NOMO-1 (cell line): ENCODE measurements around the gene TSEN15.

ENCODE experiments used
- DNase-seq, 2 experiments: peaks; one replicate each; lab custom pipeline; 2025; ENCODE audit not compliant: unreplicated experiment in 2 of 2; lab: John Stamatoyannopoulos, UW

The TSEN15 gene

DNA sequence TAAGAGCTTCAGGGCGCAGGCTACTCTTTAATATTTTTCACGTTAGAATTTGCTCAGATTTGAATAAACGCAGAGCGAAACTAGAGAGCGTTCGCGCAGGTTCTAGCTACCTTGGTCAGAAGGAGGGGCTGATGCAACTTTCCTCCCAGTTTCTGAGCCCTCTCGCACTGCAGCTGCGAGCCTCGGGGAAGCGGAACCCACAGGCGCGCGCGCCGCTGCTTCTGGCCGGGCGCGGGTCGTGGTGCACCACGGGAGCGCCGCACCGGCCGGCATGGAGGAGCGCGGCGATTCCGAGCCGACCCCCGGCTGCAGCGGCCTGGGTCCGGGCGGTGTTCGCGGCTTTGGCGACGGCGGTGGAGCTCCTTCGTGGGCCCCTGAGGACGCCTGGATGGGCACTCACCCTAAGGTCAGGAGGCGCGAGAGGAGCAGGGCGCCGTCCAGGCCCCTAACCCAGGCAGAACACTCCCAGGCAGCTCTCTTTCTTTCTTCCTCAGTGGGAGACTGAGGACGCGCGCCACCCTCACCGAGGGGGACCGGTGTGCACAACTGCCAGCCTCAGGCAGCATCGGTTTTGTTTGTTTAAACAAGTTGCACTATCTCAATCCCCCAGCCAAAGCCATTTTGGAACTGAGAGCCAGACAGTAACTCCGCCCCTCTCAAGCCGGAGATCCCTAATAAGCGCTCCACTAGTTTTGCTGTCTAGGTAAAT is at the start of gene TSEN15:
Gene TSEN15 (plus strand): TSS at position 246 of the 709 bp plus-strand sequence. CDS start 26 bp downstream, at position 272.
- peak; percentile 70 to 78 for DNase-seq

DNA sequence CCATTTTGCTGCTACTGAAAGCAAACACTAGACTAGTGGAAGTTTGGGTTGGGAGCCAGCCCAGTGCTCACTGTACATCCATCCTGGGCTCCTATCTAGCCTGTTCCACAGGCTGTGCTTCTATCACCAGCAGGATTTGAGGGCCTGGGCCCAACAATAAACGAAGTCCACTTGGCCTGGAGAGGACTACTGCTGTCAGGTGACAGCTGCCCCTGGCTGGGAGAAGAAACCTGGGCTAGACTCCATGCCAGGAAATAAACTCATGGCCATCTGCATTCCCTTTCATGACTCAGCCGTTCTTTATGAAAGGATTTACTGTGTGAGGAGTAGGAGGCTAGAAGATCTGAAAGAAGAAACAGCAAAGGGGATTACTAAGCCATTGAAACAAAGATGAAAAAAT is 49.5 kb upstream of the TSEN15 start:
- DNase-seq: no peak

DNA sequence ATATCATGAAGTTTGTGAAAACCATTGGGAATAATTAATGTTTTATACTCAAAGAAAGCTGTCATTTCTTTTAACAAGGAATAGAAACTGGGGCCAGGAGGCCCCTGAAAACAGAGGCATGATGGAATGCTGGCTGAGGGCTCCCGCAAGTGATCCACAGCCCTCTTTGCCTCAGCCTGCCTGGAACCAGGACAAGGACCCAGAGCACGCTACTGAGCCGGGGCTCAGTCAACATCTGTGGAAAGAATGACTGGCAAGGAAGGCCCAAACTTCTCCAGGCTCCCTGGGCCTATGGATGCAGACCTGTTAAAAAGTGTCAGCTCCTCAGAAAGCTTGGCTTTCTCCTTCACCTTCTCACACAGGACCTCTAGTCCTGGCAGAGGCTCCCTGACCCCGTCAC is 46.6 kb upstream of the TSEN15 start:
- DNase-seq: no peak

DNA sequence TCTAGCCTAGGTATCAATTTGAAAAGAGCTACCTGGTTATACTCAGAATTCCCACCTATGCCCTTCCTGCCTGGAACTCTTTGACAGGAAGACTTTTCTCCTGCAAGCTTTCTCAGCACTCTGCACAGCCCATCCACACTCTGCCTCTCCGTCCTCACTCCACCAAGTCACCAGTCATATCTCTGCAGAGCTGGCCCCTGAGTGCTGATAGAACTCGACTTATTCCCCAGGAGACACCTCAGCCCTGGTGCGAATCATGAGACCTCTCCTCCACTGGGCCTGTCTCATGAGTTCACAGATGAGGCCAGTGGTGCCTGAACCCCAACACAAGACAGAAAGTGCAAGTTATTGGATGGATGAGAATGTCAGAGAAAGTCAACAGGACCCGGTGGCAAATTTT is 46.0 kb upstream of the TSEN15 start:
- no peak for DNase-seq

DNA sequence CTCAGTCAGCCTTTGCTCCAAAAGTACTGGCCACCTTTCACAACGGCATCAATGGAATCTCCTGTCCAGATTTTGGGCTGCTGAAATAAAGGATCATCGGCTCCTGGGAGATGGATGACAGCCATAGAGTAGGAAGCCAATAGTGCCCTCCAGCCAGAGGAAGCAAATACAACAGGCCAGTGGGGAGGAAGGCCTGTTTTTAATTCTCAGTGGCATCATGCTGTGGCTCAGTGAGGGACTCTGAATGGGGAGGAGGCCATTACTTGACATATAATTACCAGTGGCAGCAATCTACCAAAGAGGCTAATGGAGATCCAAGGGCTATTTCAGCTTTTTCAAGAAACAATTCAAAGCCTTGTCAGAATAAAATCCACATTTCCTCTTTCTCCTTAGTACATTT is 40.7 kb upstream of the TSEN15 start:
- no peak for DNase-seq

DNA sequence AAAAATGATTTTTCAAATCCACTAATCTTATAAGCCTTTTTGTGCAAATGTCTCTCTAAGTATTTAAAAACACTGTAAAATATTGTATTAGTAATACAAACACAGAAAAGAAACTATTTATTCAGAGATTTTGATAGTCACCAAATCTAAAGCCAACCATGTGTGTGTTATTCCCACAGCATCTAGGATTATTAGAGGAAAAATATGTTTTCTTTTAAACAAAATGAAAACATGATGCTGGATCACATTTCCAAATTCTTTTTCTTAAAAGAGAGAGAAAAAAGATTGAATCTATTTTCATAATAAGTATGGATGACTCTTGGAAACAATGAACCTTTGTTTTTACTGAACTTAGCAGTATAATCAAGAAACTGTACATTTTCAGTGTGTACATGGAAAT is 39.3 kb upstream of the TSEN15 start:
- no peak for DNase-seq

DNA sequence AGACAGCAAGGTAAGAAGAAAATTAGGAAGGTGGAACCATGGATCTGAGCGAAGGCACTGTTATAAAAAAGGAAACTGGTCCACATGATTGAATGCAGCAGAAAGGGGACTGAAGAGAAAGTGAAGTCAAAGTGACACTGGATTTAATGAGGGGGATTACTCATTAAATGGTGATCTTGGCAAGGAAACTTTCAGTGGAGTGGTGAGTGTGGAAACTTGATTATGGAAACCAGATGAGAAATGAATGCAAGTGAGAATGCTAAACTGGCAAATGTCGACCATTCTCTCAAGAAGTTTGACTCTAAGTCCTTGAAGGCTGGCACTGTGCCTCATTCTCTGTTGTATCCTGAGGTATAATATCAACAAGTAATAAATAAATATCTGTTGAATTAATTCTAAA is 37.3 kb upstream of the TSEN15 start:
- DNase-seq: no peak

DNA sequence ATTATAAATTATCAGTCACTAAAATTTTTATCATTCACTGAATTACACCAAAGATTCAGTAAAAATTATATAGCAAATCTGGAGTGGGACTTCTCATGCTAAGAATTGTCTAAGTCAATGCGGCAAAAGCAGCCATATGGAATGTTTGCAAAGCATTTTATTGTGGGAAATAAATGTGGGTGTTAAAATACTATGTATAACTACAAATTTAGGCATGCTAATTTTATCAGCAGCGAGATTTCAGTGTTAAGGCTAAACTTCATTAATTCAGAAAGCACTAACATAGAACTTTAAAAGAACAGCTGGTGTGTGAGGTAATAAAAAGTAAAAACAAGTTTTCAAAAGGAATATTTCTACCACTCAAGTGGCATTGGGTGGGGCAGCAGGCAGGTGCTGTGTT is 35.4 kb upstream of the TSEN15 start:
- no peak for DNase-seq

DNA sequence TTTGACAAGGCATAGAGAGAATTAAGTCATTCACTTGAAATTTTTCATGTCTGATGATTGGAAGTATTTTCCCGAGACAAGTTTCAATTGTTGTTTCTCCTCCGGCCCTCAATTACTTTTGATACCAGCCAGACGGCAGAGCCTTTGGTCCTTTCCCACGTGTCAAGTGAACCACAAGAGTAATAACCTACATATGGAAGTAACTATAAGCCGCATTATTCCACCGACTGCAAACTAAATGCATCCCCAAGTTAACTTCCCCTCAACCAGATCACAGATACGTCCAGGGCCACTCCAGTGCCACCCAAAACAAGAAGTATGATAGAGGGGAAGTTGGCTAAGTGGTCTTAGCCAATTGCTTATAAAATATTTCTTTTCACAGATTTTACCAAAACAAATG is 34.2 kb upstream of the TSEN15 start:
- peak; percentile 80 to 81 for DNase-seq

DNA sequence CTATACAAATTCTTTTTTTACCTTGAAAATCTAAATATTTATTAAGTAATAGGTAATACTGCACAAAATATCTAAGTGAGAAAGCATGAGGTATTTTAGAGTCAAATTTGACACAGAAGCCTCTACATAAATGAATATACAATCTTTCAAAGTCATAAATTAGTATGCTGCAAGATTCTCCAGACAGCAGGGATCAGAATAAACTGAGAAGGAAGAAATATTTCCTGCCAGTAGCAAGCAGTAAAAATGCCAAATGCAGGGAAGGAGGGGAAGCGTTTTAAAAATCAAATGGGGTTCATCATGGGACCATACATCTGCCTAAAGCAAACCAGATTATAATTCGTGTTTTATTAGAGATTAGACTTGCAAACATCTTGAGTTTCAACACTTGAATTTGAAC is 32.9 kb upstream of the TSEN15 start:
- no peak for DNase-seq

DNA sequence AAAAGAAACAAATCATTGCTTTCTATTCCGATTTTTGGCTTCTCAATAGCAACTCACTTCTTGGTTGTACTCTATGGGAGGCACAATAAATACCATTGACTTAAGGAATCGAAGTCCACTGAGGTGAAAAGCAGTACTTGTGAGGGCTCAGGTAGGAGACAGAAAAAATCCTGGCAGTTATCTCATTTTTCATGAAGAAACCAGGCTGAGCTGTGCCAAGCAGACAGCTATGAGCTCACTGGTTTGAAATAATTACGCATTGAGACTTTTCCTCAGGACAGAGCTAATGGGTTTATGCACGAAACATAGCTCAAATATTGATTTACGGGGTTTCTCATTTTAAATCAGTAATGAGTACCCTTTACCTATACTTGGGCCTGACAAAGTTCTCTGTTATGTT is 32.5 kb upstream of the TSEN15 start:
- DNase-seq: no peak

DNA sequence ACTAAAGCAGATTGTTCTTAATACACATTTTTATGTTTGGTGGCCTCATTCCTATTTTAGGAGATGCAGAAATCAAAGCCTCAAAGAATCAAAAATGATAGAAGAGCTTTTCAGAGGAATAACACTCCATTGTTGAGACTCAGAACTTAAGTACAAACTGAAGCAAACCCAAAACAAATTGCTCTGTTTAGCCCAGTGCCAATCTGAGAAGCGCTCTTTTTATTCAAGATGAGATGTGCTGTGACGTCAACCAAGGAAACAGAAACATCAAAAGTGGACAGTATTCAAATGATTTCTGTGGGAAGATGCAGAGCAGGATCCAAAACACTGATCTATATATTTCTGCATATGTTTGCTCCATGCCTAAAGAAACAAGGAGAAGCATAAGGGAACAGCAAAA is 32.0 kb upstream of the TSEN15 start:
- DNase-seq: no peak

DNA sequence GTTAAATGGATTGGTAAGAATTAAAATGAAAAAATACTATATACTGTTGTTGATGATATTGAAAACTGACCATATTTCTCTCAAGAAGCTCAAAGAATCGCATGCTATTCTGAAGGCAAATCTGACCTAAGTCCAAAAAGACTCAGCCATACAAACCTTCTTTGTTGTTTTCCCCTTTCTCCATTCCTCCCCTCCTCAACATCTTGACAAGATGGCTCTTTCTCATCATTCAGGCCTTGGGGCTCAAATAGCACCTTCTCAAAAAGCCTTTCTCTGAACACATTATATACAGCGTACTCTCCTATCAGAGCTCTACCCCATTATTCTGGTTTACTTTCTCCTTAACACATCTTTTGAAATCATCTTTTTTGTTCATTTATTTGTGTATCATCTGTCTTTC is 31.2 kb upstream of the TSEN15 start:
- no peak for DNase-seq

DNA sequence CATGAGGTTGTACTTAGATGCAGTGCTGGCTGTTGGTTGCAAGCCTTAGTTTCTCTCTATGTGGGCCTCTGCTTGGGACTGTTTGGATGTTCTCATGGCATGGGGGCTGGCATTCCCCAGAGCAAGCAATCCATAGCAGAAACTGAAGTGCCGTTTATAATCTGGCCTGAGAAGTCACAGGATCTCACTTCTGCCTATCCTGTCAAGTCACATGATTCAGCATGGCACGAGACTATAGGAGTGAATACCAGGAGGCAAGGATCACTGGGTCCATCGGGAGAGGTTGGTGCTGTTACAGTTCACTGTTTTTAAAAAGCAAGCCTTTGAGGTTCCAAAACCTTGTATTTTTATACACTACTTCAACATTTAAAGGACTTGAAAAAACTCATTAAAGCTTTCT is 30.7 kb upstream of the TSEN15 start:
- no peak for DNase-seq

DNA sequence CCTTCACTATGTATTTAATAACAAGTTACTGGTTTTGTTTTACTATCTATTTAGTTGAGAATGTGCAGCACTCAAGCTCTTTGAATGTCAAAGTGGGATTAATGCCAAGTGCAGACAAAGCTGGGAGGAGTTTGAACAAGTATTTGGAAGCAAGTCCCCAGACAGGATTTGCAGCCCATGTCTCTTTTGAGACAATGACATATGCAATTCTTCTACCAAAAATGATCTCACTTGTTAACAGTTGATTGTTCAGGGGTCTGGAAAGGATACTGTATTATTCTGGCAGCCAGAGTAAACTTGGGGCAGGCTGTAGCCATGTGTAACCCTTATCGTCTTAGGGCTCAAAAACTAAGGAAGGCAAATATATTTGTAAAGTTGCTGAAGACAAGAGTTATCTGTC is 29.8 kb upstream of the TSEN15 start:
- no peak for DNase-seq

DNA sequence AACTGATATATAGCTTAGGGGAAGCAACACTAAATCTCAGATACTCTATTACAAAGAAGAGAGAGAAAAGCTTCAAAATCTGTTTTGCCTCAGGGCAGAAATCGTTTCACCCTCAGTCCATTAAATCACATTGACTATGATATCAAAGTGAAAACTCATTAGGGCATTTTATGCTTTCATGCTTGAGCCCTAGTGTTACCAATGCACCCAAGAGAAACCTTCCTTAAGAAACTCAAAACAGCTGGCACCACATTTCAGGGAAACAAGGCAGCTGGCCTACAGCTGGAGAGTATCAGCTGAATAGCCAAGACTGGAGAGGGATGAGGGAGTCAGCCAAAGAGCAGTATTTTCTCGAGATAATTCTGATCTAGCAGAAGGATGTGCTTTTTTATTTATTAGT is 28.9 kb upstream of the TSEN15 start:
- no peak for DNase-seq

DNA sequence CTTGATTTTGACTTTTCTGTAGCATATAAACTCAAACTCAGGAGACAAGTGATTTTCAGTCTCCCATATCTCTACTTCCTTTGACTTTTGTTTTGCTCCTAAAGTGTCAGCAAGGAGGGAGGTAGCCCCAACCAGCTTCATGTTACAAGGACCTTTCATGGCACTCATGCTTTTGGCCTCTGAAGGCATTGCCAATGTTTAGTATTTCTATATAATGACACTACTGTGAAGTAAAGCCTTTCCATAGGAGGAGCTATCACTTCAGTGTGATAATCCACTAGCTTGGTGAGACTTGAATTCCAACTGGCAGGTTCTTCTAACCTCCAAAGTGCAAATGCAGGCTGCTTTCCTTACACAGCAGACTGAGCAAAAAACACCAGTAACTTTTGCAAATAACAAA is 28.4 kb upstream of the TSEN15 start:
- DNase-seq: no peak

DNA sequence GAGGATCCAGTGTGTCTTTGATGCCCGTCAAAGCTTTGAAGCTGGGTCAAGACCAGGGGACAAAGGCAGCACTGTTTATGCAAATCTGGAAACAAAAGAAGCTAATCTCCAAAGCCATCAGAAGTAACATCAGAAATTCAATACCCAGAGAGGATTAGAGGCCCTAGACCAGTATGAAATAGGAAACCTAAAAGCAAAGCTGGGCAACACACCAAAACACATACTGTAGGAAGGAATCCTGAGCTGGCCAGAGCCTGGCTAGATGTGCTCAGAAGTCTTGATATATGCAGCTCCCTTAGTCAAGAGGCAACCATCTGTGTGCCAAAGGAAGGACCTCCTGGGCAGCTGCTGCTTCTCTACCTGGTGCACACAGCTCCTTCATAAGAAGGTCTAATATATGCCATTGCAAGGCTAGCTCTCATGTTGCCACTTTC is 26.3 kb upstream of the TSEN15 start:
- no peak for DNase-seq

DNA sequence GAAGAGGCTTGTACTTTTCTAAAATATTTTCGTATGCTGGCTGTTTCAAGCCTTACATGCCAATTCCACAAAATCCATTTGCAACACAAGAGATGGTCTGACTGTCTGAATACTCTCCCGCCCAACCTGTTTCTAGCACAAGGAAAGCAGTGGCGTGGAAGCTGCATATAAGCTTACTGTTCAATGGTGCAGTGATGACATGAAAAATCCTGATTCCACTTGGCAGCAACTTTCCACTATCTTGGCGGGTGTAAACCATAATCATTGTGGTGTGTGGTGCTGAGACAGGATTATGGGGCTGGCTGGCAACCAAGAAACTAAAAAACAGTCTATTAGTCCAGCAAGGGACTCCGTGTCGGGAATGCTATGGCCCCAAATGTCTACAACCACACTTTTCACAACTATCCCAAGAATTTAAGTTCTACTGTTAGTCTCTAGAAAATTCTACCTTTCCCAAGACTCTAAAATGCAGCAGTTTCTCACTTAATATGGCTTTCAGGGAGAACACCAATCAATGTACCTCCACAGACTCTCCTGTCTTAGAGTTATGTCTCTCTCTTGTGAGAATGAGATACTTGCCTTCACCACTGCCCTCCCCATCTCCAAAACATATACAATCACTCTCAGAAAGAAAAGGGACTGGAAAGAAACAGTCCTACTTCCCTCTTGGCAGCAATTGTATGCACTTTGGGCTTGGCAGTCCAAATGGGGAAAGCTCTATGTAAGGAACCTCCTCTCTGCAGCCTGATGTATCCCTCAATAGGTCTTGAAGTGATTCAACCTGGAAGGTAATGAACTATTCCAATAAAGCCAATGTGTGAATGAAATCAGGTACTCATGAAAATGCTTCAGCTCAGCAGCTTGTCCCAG is 23.5 kb upstream of the TSEN15 start:
- no peak for DNase-seq

DNA sequence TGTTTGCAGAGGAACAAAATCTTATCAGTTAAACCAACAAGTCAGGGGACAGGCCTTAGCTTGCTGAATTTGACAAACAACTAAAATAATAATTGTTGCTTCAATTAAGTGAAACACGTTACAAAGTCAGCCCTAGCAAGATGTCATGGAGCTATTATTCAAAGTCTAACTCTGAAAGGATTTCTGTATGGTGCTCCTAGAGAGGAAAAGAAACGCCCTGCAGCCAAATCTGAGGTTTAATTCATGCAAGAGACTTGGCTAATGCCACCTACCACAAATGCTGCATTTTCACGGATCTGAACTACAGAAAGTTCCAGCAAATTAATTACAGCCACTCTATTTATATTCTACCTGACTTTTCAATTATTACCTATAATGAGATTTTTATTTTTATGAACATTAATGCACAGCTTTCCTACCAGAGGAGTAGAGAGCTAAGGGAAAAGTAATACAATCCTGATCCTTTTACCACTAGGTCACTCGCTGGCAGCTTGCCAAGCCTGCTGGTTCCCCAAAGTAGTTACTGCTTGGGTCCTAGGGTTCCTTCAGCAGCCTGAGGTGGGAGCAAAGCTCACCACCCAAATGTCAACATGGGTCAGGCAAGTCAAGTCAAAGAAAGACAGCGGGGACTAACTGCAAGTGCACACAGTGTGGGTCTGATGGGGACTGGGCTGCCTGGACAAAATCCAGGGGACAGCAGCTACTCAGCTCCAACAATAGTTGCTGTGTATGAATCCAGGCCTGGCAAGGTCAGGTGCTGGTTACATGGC is 22.5 kb upstream of the TSEN15 start:
- no peak for DNase-seq

DNA sequence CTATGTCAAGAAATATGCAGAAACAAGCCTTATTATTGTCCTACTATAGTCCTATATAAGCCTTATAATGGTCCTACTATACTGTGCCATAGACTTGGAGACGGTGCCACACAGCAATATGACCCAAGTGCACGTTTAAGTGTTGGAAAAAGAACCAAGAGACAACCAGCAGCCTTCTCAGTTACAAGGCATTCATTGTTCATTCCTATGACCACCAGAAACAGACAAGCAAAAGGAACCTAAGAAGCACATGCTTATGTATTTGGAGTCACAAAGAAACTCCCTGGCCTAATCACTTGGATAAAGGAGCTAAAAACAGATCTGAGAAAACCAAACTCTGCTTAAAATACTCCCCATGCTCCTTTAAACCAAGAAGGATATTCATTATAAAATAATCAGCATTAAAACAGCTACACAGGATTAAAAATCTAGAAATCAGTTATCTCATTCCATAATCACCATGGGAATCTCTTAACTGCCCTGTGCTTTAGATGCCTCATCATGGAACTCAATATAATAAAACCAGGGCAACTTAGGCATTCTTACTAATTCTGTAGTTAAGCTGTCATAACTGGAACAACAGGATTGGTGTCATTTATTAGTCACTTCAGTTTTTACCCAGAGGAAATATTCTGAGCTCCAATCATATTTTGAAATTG is 21.0 kb upstream of the TSEN15 start:
- DNase-seq: no peak
